K562 (cell line): ENCODE results near the gene SRGN. TPM values are rescaled to one million over a fixed set of nuclear protein-coding genes. Genes with fewer than 3 reads are reported as not detected.

ENCODE experiments used
- ATAC-seq: fragments of 200-7000 bp; cut with Tn5 transposase; 3 replicates; pipeline ENCODE4 v1.9.1; 2020; ENCODE audit warnings: moderate library complexity
- BruUV-seq: library from RNA; stranded (reverse); fragments of 400-500 nt; replicated peaks from 2 replicates; lab custom pipeline; 2021; lab: Mats Ljungman, UMichigan
- CTCF ChIA-PET: fragments of 300-600 bp; formaldehyde crosslinking; extraction: SDS; loops from one replicate; lab custom pipeline; 2021; ENCODE audit warnings: low intra/inter-chr PET ratio; lab: Yijun Ruan, JAX
- POLR2A ChIA-PET: fragments of 300-600, 350-650 bp; sonication (Branson Sonifier 250); formaldehyde crosslinking; extraction: SDS; loops from one replicate; lab custom pipeline; 2021; ENCODE audit warnings: antibody characterized with exemption, inconsistent platforms; lab: Yijun Ruan, JAX
- DNase-seq, 4 experiments: peaks; one replicate each; pipeline versions ENCODE4 v3.0.0 to v3.0.0-alpha.2; 2011 to 2018; ENCODE audit warnings: low spot score in 3 of 4, mixed read lengths in 3 of 4; ENCODE audit errors: extremely low read depth in 1 of 4
- FAIRE-seq: peaks from 2 replicates; lab custom pipeline; 2011; peaks lifted over from hg19 to GRCh38; lab: Jason Lieb, UNC
- H2AFZ ChIP-seq: 2 replicates; pipeline ENCODE4 v1.6.0; 2011; ENCODE audit warnings: low read depth, low read length, control low read depth, inconsistent platforms
- H3K27ac ChIP-seq: fragments of 200-600 bp; 3 replicates; pipeline ENCODE4 v1.8.0; 2011; ENCODE audit warnings: low read depth, mild to moderate bottlenecking, control low read depth, inconsistent platforms, low read length, moderate library complexity, mixed read lengths; ENCODE audit errors: extremely low read depth
- H3K27me3 ChIP-seq, 2 experiments: fragments of 300-600 bp in 1 of 2; 2 replicates in 1 of 2; 3 replicates in 1 of 2; pipeline versions ENCODE4 v1.6.0 to v1.8.0; 2011; ENCODE audit warnings: inconsistent platforms in 2 of 2, low read length in 2 of 2, mild to moderate bottlenecking in 1 of 2, mixed read lengths in 1 of 2, moderate library complexity in 1 of 2; ENCODE audit not compliant: control insufficient read depth in 2 of 2, insufficient read depth in 2 of 2
- H3K36me3 ChIP-seq: fragments of 300-600 bp; 3 replicates; pipeline ENCODE4 v1.8.0; 2011; ENCODE audit warnings: mild to moderate bottlenecking, low read length, inconsistent platforms; ENCODE audit not compliant: control insufficient read depth, insufficient read depth
- H3K4me1 ChIP-seq, 2 experiments: fragments of 200-600 bp in 1 of 2; replicated peaks in 1 of 2; 2 replicates in 1 of 2; 3 replicates in 1 of 2; pipeline versions ENCODE4 v1.5.1 to v1.8.0; 2011; ENCODE audit warnings: inconsistent platforms in 2 of 2, low read length in 2 of 2, mild to moderate bottlenecking in 1 of 2, mixed read lengths in 1 of 2, moderate library complexity in 1 of 2; ENCODE audit not compliant: control insufficient read depth in 2 of 2, insufficient read depth in 2 of 2
- H3K4me2 ChIP-seq: 2 replicates; pipeline ENCODE4 v1.6.1; 2011; ENCODE audit warnings: low read length, control low read depth, inconsistent platforms, mixed read lengths; ENCODE audit not compliant: insufficient read depth
- H3K4me3 ChIP-seq: fragments of 200-600 bp; sonication (generic), shearing (Covaris generic); 2 replicates; pipeline ENCODE4 v1.5.1; 2016; ENCODE audit warnings: control low read depth, inconsistent platforms
- H3K79me2 ChIP-seq: fragments of 200-600 bp; 3 replicates; pipeline ENCODE4 v1.8.0; 2011; ENCODE audit warnings: low read length, inconsistent platforms; ENCODE audit not compliant: control insufficient read depth, insufficient read depth
- H3K9ac ChIP-seq, 2 experiments: 2 replicates each; pipeline versions ENCODE4 v1.6.0 to v1.6.1; 2011; ENCODE audit warnings: low read depth in 2 of 2, low read length in 2 of 2, control low read depth in 1 of 2, inconsistent platforms in 1 of 2, mild to moderate bottlenecking in 1 of 2, mixed read lengths in 1 of 2; ENCODE audit not compliant: insufficient read depth in 1 of 2
- H3K9me1 ChIP-seq: one replicate; pipeline ENCODE4 v1.6.0; 2011; ENCODE audit warnings: inconsistent platforms, mild to moderate bottlenecking, low read length, moderate library complexity; ENCODE audit not compliant: control insufficient read depth, insufficient read depth
- H3K9me3 ChIP-seq: replicated peaks from 2 replicates; pipeline ENCODE4 v1.5.1; 2011; ENCODE audit warnings: low read depth, low read length, inconsistent platforms; ENCODE audit not compliant: control insufficient read depth, insufficient read depth
- H4K20me1 ChIP-seq: replicated peaks from 2 replicates; pipeline ENCODE4 v1.6.1; 2011; ENCODE audit warnings: low read length, inconsistent platforms, mixed read lengths; ENCODE audit not compliant: control insufficient read depth, insufficient read depth
- GABPA ChIP-seq: fragments of 200-800 bp; sonication (Bioruptor generic); conservative IDR thresholded peaks from 2 replicates; pipeline ENCODE4 v1.6.1; 2016; ENCODE audit warnings: low read depth, missing genetic modification characterization, missing compliant biosample characterization
- MBD1 ChIP-seq: fragments of 250-450 bp; sonication (Bioruptor Pico); IDR thresholded peaks from 2 replicates; pipeline ENCODE4 v1.8.0; 2022; ENCODE audit warnings: inconsistent platforms
- NKRF ChIP-seq: fragments of 450-650 bp; IDR thresholded peaks from 2 replicates; pipeline ENCODE4 v1.6.1; 2016; ENCODE audit warnings: borderline replicate concordance
- SIX5 ChIP-seq, 2 experiments: IDR thresholded peaks; 2 replicates each; pipeline ENCODE4 v1.6.1; 2011; ENCODE audit warnings: low read length in 2 of 2, borderline replicate concordance in 1 of 2, low read depth in 1 of 2, mild to moderate bottlenecking in 1 of 2, moderate library complexity in 1 of 2; ENCODE audit not compliant: insufficient read depth in 1 of 2
- SMAD3 ChIP-seq: fragments of 450-650 bp; formaldehyde crosslinking; conservative IDR thresholded peaks from 2 replicates; pipeline ENCODE4 v1.4.0; 2020; ENCODE audit warnings: mild to moderate bottlenecking
- TAF15 ChIP-seq: fragments of 200-400 bp; formaldehyde crosslinking; IDR thresholded peaks from 2 replicates; pipeline ENCODE4 v1.6.1; 2017; ENCODE audit warnings: mild to moderate bottlenecking, low read depth, low read length, moderate library complexity
- TAF9B ChIP-seq: fragments of 450-650 bp; IDR thresholded peaks from 2 replicates; pipeline ENCODE4 v1.6.1; 2018; ENCODE audit warnings: mild to moderate bottlenecking; ENCODE audit not compliant: partially characterized antibody
- ZMIZ1 ChIP-seq, 2 experiments: fragments of 150-350 bp in 1 of 2; IDR thresholded peaks; 2 replicates each; pipeline ENCODE4 v1.6.1; 2012 to 2016; ENCODE audit warnings: low read depth in 2 of 2, low read length in 2 of 2, mild to moderate bottlenecking in 1 of 2, moderate library complexity in 1 of 2
- ZNF184 ChIP-seq: sonication (generic); formaldehyde crosslinking; IDR thresholded peaks from 2 replicates; pipeline ENCODE4 v1.5.0; 2020; ENCODE audit warnings: missing genetic modification reagents
- ZNF584 ChIP-seq: fragments of 200-800 bp; sonication (Bioruptor generic); IDR thresholded peaks from 2 replicates; pipeline ENCODE4 v1.6.1; 2016; ENCODE audit warnings: low read depth, mild to moderate bottlenecking, missing genetic modification characterization, missing compliant biosample characterization
- ZNF75A ChIP-seq: fragments of 450-650 bp; formaldehyde crosslinking; IDR thresholded peaks from 2 replicates; pipeline ENCODE4 v1.4.0; 2020; ENCODE audit warnings: mild to moderate bottlenecking
- ZNF764 ChIP-seq: fragments of 250-450 bp; sonication (Bioruptor Pico); IDR thresholded peaks from 2 replicates; pipeline ENCODE4 v1.4.0; 2020; ENCODE audit warnings: low read depth, mild to moderate bottlenecking, moderate library complexity
- WGBS: fragments of 100-300 bp; shearing (Covaris generic); methylation state at CpG from one replicate; pipeline ENCODE4 v1.1.6; 2016; ENCODE audit warnings: low coverage, mixed read lengths; ENCODE audit not compliant: insufficient coverage; ENCODE audit errors: missing lambda C conversion rate; 5-methylcytosine and 5-hydroxymethylcytosine counted together
- in situ Hi-C: fragments of 300-500 bp; cut with MboI; formaldehyde crosslinking; loops from 4 replicates; pipeline ENCODE4 v1.15.0; 2018; ENCODE audit warnings: inconsistent platforms, mixed read lengths
- intact Hi-C: fragments of 100-400 bp; cut with micrococcal nuclease; formaldehyde crosslinking; loops from 2 replicates; pipeline ENCODE4 v1.14.2; 2022
- polyA plus RNA-seq, 8 experiments: library from polyadenylated mRNA; depleted of rRNA in 4 of 8; stranded (reverse) in 5 of 8; unstranded in 3 of 8; fragments of >200 nt; fragmentation: Nextera tagmentation in 2 of 8; fragmentation: Illumina TruSeq in 1 of 8; extraction: Ambion mirVana in 2 of 8; extraction: Trizol in 1 of 8; gene quantifications; 2 replicates each; pipeline versions ENCODE4 v1.2.1 to v1.2.3, GENCODE V29; 2011 to 2014; ENCODE audit warnings: inconsistent platforms in 1 of 8, missing spikeins in 1 of 8
- total RNA-seq, 7 experiments: library from RNA; depleted of rRNA in 6 of 7; stranded (reverse); fragments of >200 nt in 6 of 7; fragmentation: Illumina TruSeq in 2 of 7; extraction: Trizol in 2 of 7; gene quantifications; 2 replicates each; pipeline versions ENCODE4 v1.2.1 to v1.2.3, GENCODE V29; 2011 to 2021; ENCODE audit warnings: low replicate concordance in 1 of 7

Gene SRGN
- total and polyA plus RNA-seq, 9 of the 15 experiments (the other 6 are each of a cell fraction or from before 2014, with no cell fraction given) = 136 to 304 (median 180) TPM

GRCh38 chr10:69123747-69124562, 36.1 kb downstream of the SRGN start, which contains the start of gene VPS26A:
VPS26A (plus strand) TSS chr10:69124178; CDS start chr10:69124278, 100 bp downstream.
- ChIA-PET POLR2A (interaction anchor here (0.7 to 1.5 kb wide), 13 partner anchors 11 to 548 kb away, joined by 3 to 9 read pairs (median 4); partner anchors contain the start of genes KIFBP and SRGN), CTCF (interaction anchor here (0.7 to 2.1 kb wide), 3 partner anchors 30 to 285 kb away, joined by 3 to 16 read pairs (median 4); no protein-coding TSS in a partner anchor)
- H3K4me1 ChIP-seq = peaks cover 10 to 12% of the 10 kb centered on the region in 2 experiments; a peak in 3 of 5 replicates
- BruUV-seq = no TSS peak
- WGBS = 1% methylated on average over 60 of the region's 82 CpGs
- no peaks in the 10 kb centered on the region for H3K9me3 ChIP-seq
- H4K20me1 ChIP-seq = no peaks in the 10 kb centered on the region
- DNase-seq (peak; percentile 99 to 100 (median 100)), FAIRE-seq (peak; percentile 95), ATAC-seq (peak; percentile 91)
- in situ Hi-C loops = no loop called here
- peak within 1 kb of the TSS; percentile 97 for H3K4me2 ChIP-seq
- H3K27me3 ChIP-seq = no peaks in the 10 kb centered on the region
- intact Hi-C loops = loop anchor here (1.0 to 5.0 kb wide), 4 partner anchors 29 to 93 kb away; partner anchors contain the start of gene SRGN
- H3K4me3 ChIP-seq = peak within 1 kb of the TSS; percentile 84
- H3K79me2 ChIP-seq = peaks cover 49% of the 10 kb centered on the region
- peak within 1 kb of the TSS; percentile 90 to 98 for H3K9ac ChIP-seq
- H2AFZ ChIP-seq = peak within 1 kb of the TSS; percentile 90
- no peaks in the 10 kb centered on the region for H3K9me1 ChIP-seq
- H3K27ac ChIP-seq = peak within 1 kb of the TSS; percentile 90
- H3K36me3 ChIP-seq = no peaks in the 10 kb centered on the region
- TF ChIP-seq TAF9B (peak; percentile 71), NKRF (peak; percentile 44; the same call in 1 of the 2 replicates), ZNF584 (CRISPR knock-in tag) (peak; percentile 60; the same call in 1 of the 2 replicates), ZNF75A (no peak), TAF15 (no peak), ZNF764 (CRISPR knock-in tag) (no peak), ZNF184 (CRISPR knock-in tag) (no peak), GABPA (tag) (peak; percentile 67), MBD1 (no peak), SIX5 (IDR thresholded peaks at IDR 0.05; ENCODE audit: borderline replicate concordance in 1 of 2, insufficient read depth in 1 of 2, low read depth in 1 of 2, low read length in 2 of 2) (no peak), ZMIZ1 (IDR thresholded peaks at IDR 0.05; ENCODE audit: low read depth in 2 of 2, low read length in 2 of 2) (no peak), SMAD3 (no peak)
